ENCODE results near the gene WNT7B.

GRCh38 chr22:45915841-45916240, 61.1 kb downstream of the WNT7B start:
- TF ChIP-seq CTCF (IDR thresholded peaks at IDR 0.05) (no peak), POLR2A (IDR thresholded peaks at IDR 0.05) (no peak)
